MV-4-11 (cell line): ENCODE data around the gene TRMT5.

Experiments used
- DNase-seq: peaks from one replicate; lab custom pipeline; 2025; lab: John Stamatoyannopoulos, UW

The TRMT5 gene

DNA sequence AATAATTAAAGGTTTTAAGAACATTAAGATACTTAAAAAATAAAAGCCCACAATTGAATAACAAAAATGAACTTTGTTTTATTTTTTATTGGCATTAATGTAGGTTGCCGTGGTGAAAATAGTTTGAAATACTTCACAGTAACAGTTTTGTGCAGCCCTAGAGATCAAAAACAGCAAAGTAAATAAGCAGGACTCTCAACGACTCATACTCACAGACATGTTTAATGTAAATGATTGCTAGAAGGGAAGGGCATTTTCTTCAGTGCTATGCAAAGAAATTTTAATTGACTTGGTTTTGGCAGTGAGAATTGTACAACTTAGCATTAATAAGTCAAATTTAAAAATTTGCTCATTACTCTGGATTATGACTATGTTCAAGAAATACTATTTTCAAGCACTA lies 16.0 kb downstream of the TRMT5 start:
- no peak for DNase-seq

DNA sequence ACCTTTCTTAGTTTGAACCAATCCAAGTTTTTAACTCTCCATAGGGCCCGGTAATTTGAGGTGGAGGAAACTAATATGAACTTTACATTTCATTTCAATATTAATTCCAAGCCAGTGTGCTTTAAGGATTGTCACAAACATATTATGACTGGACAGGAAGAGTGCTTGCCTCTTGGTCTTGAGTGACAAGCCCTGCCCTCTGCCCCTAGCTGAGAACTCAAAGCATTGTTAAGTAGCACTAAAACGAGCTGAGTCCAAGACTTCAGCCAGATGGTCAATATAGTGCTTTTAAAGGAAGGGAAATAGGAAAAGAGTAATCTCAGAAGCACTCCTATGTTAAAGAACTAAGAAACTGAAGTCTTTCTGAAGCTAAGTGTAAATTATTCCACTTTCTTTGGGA lies 17.1 kb downstream of the TRMT5 start:
- no peak for DNase-seq

DNA sequence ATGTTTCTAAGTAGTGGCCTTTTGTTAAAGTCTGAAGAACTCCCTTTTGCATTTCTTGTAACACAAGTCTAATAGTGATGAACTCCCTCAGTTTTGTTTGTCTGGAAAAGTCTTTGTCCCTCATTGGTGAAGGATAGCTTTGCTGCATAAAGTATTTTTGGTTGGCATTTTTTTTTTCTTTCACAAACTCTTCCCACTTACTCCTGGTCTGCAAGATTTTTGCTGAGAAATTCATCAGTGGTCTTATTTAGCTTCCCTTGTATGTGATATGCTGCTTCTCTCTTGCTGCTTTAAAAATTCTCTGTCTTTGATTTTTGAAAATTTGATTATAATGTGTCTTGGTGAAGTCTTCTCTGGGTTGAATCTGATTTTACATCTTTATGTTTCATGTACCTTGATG lies 22.7 kb downstream of the TRMT5 start:
- no peak for DNase-seq

DNA sequence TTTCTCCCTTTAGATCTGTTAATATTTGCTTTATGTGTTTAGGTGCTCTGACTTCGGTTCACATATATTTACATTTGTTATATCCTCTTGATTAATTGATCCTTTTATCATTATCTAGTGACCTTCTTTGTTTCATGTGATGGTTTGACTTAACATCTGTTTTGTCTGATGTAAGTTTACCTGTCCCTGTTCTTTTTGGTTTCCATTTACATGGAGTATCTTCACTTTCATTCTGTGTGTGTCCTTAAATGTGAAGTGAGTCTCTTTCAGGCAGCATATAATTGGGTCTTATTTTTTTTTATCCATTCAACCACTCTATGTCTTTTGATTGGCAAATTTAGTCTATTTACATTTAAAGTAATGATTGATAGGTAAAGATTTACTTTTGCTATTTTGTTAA lies 24.2 kb downstream of the TRMT5 start:
- DNase-seq, result no peak

DNA sequence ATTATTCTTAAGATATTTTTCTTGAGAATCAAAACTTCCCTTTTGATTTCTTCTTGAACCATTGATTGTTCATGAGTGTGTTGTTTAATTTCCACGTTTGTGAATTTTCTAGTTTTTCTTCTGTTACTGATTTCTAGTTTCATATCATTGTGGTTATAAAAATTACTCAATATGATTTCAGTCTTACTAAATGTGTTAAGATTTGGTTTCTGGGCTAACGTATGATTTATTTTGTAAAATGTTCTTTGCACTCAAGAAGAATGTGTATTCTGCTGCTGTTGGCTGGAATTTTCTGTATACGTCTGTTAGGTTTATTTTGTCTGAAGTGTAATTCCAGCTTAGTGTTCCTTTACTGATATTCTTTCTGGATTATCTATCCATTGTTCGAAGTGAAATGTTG lies 24.7 kb downstream of the TRMT5 start:
- no peak for DNase-seq

DNA sequence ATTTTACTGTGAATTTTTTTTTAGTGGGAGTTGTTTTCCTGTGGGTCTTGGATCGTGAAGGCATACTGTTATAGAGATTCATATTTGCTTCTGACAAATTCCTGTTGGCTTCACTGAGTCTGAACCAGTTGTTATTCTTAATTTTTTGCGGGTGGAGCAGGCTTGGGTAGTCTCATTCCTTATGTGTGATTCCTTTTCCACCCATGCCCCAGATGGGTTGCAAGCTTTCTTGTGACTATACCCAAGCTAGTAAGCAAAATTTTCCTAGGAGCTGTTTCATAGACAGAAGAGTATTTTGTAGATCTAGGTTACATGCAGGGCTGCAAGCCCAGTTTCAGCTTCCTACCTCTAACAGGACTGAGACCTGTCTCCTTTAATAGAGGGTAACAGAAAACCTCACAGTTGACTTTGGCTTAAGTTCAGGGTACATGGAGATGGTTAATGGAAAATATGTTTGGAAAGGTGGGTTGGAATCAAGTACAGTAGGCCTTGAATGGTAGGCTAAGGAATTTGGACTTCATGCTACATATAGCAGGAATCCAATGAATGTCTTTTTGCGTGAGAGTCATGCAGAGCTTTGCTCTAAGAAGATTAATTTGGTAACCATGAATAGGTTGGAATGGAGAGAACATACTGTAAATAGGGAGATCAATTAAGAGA lies 29.0 kb downstream of the TRMT5 start:
- no peak for DNase-seq

DNA sequence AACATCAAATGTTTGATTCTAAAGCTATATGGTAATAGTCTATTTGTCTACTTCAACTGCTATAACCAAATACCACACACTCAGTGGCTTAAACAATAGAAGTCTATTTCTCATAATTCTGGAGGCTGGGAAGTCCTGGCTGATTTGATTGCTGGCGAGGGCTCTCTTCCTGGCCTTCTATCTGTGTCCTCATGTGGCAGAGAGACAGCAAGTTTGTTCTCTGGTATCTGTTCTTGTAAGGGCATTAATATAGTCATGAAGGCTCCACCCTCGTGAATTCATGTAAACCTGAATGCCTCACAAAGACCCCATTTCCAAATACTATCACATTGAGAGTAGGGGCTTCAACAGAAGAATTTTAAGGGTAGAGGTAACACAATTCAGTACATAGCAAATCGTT lies 34.1 kb downstream of the TRMT5 start:
- DNase-seq, result no peak

DNA sequence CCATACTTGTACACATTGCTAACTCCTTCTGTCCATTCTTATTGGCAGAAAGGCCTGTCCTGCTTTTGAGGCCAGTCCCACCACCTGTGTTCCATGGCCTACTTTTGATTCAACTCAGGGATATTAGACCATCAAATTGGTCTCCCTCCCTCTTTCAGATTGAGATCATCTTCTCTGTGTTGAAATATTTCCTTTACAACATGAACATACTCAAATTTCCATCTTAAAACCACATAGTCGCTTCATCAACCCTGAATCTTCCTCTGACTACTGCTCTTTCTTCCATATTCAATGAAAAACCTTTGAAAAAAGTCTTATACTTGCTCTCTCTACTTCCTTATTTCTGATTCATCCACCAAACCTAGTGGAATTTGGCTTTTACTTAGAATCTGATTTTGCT lies 34.9 kb downstream of the TRMT5 start:
- peak; percentile 73 for DNase-seq

DNA sequence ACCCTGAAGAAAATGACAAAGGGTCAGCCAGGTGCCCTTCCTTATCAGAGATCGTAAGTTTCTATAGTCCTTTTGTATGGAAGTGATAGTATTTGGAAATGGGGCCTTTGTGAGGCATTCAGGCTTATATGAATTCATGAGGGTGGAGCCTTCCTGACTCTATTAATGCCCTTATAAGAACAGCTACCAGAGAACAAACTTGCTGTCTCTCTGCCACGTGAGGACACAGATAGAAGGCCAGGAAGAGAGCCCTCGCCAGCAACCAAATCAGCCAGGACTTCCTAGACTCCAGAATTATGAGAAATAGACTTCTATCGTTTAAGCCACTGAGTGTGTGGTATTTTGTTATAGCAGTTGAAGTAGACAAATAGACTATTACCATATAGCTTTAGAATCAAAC lies 36.7 kb downstream of the TRMT5 start:
- no peak for DNase-seq

DNA sequence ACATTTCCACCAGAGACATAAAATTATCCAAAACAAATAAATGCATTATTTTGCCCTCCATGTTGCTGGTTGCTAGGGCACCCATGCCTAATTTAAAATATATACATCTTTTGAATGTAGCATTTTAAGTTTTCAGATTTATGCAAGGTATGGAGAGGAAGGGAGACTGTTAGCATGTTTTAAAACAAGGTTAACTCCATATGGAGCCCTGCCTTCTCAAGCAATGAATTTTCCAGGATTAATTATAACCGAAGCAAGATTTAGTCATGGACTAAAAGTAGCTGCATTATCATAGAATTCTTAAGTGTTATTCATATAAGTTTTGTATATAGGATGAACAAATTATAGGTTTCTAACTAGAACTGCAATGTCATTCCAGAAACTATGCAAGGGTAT lies 37.2 kb downstream of the TRMT5 start:
- no peak for DNase-seq

DNA sequence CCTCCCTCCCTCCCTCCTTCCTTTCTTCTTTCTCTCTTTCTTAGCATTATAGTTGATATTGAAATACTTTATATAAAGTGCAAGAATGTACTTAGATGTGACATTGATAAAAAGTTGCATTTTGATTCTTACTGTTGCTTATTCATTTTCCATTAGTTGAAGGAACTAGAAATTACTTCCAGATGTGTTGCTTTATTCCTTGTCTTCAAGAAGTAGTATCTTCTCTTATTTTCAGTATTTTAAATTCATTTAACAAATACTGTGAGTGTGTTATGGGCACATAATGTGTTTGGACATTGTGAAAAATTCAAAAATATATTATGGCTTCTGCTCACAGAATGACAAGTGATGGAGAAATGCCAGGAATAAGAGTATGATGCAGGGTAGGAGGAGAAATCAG lies 45.6 kb downstream of the TRMT5 start:
- no peak for DNase-seq

DNA sequence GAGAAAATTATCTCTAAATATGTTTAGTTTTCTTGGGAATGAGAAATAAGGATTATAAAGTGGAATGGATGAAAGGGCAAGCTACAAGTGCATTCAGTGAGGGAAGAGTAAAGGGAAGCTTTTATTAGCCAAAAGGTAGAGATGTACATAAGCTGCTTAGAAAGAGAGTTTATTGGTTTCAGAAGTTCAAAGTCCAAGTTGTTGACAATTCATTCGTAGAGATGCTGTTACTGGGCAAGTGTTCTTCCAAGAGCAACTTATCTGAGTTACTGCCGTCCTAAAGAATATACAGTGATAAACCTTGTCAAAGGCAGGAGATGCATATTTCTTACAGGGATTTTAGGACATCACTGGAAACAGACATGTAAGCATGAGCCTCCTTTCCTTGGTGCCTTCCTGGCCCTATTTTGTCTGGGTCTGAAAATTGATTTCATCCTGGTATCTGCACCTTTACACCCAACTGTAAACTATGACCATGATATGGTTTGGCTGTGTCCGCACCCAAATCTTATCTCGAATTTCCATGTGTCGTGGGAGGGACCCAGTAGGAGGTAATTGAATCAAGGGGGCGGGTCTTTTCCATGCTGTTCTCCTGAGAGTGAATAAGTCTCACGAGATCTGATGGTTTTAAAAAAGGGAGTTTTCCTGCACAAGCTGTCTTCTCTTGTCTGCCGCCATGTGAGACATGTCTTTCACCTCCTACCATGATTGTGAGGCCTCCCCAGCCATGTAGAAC lies 46.8 kb downstream of the TRMT5 start:
- DNase-seq, result no peak

DNA sequence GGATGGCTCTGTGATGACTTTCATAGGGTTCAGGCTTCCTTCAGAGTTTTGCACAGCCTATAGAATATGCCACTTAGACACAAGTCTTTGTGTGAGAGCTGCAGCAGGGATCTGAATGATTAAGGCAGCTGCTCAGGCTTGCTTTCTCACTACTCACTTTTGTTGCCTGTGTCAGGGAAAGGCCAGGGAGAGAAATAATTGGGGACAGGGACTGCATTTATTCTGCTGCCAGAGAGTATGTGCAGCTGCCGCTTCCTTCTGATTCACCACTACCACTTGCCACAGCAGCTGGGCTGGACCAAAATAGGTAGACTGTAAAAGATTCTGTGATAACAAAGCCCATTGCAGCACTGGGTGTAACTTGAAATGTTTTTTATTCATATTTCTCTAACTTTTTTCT lies 49.7 kb downstream of the TRMT5 start:
- DNase-seq, result no peak

DNA sequence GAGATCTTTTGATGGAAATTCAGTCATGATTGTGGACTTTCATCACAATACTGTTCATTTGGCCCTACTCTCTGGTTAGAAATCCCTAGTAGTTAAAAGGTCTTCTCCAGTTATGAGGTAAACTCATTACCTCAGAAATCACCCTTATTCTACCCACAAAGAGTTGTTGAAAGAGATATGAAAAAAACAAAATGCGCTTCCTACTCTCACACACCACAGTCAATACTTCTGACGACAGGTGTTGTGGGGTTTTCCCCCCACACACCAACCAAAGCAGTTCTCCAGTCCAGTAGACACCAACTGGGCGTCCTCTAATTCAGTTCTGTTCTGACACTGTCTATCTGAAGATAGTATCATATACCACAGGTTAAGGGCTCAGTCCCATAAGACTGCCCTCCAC lies 54.9 kb downstream of the TRMT5 start:
- DNase-seq, result no peak

DNA sequence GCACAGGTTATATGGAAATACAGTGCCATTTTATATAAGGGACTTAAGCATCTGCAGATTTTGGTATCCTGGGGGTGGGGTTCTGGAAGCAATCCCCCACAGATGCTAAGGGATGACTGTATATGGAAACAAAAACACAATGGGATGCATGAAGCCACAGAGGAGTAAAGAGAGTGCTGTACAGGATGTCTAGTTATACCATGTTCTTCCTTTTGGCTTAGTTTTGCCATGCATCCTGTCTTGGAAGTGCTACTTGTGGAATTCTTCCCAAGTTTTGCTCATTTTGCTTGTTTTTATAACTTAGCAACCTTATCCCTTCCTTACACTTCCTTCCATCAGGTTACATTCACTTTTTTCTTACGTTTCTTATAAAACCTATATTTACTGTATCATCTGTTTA lies 55.6 kb downstream of the TRMT5 start:
- DNase-seq, result no peak

DNA sequence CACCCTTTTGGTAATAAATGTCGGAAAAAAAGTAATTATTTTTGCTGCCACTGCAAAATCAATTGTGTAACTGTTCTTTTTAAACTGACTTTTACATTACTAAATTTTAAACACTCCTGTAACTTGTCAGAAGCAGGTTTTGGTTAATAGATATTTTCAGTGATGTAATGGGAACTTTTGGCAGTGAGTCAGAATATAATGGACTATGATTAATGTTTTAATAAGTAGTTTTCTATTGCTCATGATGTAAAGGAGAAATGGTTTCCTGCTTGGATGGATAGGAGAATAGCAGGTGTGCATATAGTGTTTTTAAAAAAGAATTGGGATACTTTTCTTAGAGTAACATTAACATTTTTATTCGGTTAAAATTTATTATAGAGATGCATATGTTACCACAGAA lies 58.8 kb downstream of the TRMT5 start:
- DNase-seq, result no peak
